NT2/D1 (cell line): ENCODE results near the gene CACNA1D.

ENCODE experiments used
- SUZ12 ChIP-seq: IDR thresholded peaks from 2 replicates; pipeline ENCODE4 v1.6.1; 2011; ENCODE audit not compliant: insufficient read length, insufficient read depth; ENCODE audit errors: extremely low read depth
- YY1 ChIP-seq: IDR thresholded peaks from 2 replicates; pipeline ENCODE4 v1.6.1; 2011; ENCODE audit not compliant: insufficient read length, insufficient read depth
- ZNF274 ChIP-seq: IDR thresholded peaks from 2 replicates; pipeline ENCODE4 v1.6.1; 2011; ENCODE audit warnings: mild to moderate bottlenecking, low read depth, low read length

DNA sequence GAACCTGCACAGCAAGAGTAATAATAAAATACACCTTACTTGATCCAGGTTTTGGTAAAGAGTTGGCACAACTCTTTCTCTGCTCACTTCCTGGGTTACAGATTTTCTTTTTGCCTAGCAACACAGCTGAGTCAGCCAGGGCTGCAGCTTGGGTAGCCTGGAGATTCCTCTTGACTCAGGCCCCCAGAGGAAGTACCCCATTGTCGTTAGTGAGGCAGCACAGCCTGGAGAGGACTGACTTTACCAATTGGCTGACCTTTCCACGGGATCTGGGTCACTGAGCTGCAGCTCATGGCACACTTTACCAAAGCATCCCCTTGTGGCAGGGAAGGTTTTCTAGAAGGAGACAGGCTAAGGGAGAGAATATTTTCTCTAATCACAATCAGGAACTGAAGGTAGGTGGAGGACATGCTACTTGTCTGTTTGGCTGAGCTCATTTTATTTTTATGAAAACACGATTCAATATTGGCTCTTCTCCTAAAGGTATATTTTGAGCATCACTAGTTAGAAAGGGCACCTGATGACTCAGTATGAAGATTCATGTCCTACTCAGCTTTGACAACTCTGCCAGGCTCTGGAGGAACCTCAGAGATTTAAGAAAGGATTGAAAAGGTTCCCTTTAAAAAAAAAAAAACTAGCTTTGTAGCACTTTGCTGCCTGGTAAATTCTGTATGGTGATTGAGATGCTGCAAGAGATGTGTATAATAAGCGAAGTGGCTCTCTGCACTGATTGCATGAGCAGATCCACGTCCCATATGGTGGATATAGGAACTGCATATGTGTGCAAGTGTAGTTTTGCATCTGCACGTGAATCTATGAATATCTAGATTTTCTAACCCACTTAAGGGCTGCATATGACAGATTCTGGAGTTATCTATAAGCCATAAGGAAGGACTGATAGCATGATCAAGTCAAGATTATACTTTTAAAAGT, 227.0 kb downstream of the CACNA1D start:
- TF ChIP-seq SUZ12, result no peak
- TF ChIP-seq YY1, result no peak
- no peak for TF ChIP-seq ZNF274
